GM23248 (cell line): ENCODE data around the gene MORC2.

Experiments used
- EZH2 ChIP-seq: fragments of 200-600 bp; sonication (generic); IDR thresholded peaks from 2 replicates; pipeline ENCODE4 v1.6.1; 2018; ENCODE audit warnings: antibody characterized with exemption, mild to moderate bottlenecking; ENCODE audit not compliant: insufficient read depth, poor library complexity, severe bottlenecking
- EZH2phosphoT487 ChIP-seq: fragments of 200-600 bp; sonication (generic); IDR thresholded peaks from 2 replicates; pipeline ENCODE4 v1.6.1; 2018; ENCODE audit warnings: antibody characterized with exemption, moderate library complexity, mild to moderate bottlenecking, low read depth; ENCODE audit not compliant: insufficient read depth

DNA sequence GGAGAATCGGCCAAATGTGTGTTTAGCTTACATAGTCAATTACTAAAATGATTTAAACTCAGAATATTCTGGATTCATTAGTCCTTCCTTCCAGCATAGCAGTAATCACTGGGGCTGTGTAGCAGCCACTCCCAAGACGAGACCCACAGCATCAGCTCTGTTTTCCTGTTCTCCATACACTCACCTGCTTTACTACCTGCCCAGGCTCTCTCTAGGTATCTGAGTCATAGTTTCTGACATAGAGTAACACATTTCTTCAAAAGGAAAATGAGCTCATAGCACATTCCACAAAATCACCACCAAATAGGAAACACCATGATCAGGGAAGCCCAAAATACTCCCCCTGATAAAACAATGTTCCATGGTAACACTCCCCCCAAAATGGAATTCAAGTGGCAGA, 22.9 kb downstream of the MORC2 start:
- no peak for TF ChIP-seq EZH2
- no peak for TF ChIP-seq EZH2phosphoT487
